Fibroblast of skin of right quadriceps (primary cell): ENCODE data around the gene FNDC3B.

Source experiments
- DNase-seq: peaks from one replicate; pipeline ENCODE4 v3.0.0-alpha.2; 2013

Gene FNDC3B

DNA sequence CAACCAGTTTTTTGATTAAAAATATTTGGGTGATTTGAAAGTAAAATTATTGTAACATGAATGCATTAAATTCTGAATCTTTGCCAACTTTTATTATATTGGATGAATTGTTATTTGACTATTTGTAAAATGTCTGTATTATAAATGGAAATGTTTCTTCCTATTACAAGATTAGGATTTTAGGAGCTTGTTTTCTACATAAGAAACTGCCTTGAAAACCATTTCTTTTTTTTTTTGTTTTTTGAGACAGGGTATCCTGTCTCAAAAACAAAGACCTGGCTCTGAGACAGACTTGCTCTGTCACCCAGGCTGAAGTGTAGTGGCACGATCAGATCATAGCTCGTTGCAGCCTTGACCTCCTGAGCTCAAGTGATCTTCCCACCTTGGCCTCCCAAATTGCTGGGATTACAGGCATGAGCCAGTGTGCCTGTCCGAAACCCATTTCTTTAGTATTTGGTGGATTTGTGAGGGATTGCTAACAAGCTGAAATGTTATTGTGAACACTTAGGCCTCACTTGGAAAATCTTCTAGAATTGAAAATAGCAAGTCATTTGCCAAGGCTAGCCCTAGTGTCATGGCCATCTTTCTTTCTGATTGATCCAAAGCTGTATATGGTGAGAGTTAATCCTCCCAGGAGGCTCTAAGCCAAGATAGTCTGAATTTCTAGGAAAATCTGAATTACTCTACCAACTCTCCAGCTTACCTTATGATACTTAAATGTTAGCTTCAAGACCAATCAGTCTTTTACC, 100.3 kb downstream of the FNDC3B start:
- no peak for DNase-seq

DNA sequence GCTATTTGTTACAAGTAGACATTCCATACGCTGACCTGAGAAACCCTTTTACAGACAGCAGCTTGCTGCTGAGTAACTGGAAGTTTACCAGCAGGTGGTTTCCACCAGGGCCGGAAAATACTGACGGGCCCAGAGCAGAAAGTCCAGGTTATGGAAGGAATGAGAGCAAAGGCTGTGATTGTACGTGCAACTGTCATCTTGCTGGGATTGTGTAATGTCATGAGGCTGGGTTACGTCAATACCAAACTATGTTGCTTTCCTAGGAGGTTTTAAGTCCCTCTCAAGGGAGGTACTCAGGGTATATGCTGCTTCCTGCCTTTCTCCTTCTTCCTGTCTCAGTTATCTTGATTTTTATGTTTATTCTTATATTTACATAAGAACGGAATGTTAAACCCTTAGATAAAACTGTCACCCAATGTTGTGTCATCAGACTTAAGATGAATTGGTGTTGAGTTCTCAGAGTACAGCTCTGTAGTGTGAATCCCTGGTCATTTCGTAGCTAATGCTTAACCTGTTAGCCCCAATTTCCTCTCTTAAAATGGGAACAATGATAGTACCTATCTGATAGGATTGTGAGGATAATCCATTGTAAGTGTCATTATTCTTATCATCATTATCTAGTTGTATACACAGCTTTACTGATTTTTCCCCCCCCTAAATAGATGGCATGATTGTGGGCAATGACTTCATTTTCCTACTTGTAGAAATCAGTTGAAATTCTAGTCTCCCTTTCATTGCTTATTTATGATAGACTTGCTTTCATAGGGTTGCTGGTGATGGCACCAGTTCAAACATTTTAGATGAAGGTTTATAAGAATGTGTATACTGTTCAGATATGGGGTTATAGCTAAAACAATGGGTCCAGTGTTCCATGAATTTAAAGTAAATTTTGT, 101.4 kb downstream of the FNDC3B start:
- peak; percentile 93 for DNase-seq

DNA sequence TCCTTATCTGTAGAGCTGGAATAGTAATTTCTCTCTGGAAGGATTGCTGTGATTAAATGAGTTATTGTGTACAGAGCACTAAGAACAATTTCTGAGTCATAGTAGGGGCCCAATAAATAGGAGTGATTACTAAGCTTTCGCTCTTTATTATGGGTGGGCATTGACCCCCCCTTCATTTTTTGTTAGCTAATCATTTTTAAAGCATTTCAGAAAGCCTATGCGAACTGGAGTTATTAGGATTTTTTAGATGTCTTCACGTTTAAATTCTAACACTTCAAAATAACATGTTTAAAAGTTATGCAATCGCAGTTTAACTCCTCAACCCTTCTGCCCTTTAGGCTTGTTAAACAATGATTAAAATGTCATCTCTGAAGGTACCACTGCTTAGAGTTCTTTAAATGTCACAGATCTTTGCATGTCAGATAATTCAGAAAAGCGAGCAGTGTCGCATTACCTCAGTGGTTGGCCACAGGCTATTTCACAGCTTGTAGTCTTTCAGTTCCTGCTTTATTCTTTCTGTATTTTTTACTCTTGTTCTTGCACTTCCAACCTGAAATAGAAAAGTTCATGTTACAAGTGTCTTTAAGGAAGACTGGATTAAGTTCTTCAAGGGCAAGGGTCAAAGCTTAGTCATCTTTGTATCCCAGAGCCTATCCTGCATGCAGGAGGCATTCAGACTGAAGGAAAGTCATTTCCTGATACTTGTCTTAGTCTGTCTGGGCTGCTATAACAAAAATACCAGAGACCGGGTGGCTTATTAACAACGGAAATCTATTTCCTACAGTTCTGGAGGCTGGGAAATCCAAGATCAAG, 102.9 kb downstream of the FNDC3B start:
- DNase-seq = peak; percentile 77

DNA sequence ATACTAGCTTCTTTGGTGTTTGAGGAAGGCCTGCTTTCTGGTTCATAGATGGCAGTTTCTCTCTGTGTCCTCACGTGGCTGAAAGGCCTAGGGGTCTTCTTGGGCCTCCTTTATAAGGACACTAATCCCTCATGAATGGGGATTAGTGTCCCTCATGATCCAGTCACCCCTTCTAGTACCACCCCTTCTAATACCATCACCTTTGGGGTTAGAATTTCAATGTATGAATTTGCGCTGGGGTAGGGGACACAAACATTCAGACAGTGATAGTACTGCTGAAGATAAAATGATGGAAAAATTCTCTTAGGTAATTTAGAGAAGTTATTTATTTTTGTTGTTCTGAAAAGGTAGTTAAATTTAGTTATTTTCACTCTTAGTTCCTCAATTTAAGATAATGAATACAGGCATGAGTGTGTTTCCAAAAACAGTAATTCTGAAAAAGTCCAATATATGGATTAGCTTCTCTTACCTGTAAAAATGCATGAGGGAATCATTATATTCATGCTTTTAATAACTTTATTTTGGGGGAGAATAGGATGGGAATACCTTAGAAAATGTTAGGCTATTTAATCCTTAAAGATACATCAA, 103.6 kb downstream of the FNDC3B start:
- no peak for DNase-seq

DNA sequence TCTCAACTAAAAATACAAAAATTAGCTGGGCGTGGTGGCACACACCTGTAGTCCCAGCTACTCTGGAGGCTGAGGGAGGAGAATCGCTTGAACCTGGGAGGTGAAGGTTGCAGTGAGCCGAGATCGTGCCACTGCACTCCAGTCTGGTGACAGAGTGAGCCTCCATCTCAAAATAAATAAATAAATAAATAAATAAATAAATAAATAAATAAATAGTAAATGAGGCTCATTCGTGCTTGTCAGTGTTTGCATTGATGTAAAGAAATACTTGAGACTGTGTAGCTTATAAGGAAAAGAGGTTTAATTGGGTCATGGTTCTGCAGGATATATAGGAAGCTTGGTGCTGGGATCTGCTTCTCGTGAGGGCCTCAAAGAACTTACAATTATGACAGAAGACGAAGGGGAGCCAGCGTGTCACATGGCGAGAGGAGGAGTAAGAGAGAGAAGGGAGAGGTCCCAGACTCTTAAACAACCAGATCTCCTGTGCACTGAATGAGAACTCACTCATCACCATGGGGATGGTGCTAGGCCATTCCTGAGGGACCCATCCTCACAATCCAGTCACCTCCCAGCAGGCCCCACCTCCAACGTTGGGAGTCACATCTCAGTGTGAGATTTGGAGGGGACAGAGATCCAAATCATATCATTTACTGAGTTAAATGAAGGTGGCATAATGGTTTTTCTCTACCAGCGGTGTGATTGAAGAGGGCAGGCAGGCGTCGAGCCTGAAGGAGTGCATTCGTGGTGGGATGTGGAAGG, 104.5 kb downstream of the FNDC3B start:
- DNase-seq = no peak

DNA sequence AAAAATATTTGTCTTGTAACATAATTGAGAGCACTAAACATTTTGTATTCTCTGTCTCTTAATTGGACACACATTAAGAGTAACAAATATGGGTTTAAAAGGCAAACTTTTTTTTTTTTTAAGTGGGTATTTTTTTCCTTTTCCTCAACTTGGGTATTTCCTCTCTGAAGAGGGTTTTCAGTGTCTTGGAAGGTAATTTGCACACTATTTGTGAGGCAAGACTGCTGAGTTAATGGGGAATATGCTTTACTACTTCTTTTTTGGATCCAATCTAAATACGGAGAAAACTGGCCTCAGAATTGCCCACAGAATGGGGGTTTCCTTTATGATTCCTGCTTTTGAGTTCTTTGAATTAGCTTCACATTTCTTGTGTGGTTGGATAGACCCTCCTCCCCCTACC, 105.2 kb downstream of the FNDC3B start:
- no peak for DNase-seq

DNA sequence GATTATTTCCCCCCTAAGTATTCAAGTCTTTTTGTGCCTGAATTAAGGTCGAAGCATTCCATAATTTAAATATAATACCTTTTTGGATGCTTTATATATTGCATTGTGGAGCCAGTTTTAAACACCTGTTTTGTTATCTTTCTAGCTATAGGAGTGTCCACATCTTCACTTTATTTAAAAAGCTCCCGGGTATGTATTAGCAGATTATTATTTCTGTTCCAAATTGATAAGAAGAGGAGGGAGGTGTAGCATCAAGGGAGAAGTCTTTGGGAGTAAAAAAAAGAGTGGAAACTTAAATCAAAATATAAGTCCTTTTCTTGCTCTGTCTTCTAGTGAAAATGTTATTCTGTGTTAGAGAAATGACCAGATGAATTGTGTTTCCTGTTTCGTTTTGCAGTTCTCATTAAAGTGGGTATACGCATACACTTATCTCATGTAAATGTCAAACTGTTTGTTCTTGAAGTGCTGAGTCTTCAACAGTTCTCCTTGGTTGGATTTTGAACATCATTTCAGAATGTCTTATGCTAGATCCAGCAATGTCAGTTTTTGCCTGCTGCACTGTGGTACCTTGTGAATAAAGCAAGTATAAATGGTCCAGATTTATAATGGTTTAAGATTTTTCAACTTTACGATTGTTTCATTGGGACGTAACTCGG, 105.8 kb downstream of the FNDC3B start:
- no peak for DNase-seq

DNA sequence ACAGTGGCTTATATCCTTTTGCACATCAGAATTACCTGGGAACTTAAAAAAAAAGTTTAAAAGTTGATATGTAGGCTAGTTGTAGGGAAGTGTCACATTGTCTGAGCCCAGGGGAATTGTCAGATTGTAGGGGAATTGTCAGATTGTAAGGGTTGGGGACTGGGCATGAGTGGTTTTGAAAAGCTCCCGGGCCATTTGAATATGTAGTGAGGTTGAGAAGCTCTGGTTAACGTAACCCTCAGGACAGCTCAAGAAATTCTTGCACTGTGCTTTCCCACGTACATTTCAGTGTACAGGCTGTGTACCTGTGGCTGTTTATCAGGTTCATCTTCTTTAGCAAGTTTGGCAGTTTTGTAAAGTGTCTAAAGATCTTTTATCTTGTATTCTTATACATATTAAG, 107.0 kb downstream of the FNDC3B start:
- DNase-seq = no peak

DNA sequence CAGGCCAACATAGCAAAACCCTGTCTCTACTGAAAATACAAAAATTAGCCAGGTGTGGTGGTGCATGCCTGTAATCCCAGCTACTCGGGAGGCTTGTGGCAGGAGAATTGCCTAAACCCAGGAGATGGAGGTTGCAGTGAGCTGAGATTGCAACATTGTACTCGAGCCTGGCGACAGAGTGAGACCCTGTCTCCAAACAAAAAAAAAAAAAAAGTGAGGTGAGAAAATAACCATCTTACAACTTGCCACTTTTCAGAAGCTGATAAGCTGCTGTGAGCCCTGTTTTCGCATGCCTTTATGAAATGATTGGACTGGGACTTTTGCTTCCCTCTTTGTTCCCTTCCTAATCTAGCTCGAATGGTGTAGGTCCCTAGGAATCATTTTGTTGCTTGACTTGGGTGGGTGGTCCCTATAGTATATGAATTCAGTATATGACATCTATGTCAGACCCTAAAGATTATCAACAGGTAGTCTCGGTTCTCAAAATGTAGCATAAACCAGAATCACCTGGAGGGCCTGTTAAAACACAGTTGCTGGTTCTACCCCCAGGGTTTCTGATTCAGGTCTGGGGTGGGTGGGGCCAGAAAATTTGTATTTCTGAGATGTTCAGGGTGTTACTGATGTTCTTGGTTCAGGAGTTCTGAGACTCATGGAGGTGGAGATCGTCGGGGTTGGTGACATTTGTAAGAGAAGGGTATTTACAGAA, 107.9 kb downstream of the FNDC3B start:
- DNase-seq = no peak

DNA sequence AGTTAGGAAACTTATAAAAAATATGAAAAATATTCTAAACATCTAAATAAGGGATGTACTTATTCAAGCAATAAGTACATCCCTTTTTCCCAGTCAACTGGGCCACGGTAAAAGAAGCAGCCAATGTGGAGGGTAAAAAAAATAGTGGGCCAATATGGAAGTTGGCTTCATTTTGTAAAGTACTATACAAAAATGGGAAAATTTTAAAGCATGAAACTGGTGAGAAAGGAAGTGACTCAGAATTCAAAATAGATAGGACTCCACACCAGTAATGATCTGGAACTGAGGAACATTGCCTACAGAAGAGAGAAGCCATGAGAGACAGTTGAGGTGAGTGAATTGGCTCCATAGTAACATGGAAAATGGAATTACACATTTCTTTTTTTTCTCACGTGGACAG, 108.9 kb downstream of the FNDC3B start:
- no peak for DNase-seq

DNA sequence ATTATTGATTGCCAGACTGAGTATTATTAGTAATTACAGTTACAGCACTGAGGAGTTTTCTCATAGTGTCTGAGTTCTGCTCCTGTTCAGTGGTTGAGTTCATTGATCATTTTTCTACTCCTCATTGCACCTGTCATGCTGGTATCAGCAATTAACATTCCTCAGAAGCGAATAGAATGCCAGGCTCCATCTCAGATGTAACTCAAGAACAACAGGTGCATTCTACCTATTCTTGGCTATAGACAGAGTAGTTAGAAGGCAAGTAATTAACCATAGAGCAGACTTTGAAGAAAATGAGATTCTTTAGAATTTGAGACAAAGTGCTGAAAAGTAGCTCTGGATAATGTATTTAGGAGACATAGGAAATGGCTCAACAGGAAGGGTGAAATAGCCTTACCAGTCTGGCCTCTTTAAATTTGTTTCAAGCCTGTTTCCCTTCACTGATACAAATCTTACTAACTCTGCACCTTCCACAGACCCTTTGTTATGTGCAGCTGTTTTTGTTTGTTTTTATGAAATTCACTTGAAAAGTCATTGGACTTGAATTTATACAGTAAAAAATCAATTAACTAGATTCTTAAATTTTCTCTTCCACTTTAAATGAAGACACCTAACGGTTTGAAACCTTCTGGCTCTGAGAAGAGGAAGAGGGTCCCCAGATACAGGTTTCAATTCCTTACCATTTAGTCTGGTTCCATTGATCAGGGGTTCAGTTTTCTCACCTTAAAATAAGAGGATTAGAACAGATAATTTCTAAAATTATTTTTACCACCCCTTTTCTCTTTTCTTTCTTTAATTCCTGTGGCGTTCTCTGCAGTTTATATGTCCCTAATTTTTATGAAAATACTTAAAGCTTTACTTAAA, 109.6 kb downstream of the FNDC3B start:
- DNase-seq = no peak

DNA sequence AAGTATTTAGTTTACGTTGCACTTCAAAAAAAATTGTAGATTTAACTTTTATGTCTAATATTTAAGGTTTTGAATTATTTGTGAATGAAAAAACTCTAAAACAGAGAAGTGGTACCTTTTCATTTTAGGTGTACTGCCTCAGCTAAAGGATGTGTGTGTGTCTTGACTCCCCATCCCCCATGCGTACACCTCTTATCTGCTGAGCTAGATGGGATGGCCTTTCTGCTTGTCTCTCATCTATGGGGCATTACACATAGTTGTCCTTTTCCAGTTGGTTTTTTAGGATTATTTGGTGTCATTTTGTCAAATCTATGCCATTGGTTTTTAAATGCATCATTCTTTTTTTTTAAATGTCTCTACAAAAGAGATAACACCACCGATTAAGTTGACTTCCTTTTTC, 110.9 kb downstream of the FNDC3B start:
- DNase-seq = no peak

DNA sequence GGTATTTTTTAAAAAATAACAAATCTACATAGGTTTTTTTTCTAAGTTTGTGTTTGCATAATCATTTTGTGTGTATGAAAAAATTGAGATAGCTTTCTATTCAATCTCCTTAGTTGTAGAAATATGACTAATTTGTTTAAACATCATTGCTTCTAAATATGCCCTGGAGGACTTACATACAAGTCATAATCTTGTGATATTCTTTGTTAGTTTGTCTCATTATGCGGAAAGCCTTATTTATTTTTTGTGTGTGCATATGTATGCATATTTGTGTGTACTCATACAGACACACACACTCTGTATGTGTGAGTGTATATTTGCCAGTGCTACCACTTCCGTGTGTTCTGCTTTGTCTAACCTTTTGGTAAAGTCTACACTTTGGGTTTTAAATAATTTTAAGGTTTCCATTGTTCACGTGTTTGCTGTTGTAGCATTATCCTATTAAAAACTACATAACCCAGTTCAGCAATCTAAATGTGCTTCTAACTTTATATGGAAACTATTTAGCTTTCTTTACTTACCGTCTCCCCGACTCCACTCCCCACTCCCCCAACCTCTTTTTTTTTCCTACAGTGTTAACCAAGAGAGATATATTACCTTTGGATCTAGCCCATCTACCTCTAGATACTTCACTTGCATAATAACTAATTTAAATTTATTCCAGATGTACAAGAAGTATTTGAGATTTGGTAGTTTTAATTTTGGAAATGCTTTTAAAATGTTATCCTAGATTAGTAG, 111.7 kb downstream of the FNDC3B start:
- DNase-seq = no peak

DNA sequence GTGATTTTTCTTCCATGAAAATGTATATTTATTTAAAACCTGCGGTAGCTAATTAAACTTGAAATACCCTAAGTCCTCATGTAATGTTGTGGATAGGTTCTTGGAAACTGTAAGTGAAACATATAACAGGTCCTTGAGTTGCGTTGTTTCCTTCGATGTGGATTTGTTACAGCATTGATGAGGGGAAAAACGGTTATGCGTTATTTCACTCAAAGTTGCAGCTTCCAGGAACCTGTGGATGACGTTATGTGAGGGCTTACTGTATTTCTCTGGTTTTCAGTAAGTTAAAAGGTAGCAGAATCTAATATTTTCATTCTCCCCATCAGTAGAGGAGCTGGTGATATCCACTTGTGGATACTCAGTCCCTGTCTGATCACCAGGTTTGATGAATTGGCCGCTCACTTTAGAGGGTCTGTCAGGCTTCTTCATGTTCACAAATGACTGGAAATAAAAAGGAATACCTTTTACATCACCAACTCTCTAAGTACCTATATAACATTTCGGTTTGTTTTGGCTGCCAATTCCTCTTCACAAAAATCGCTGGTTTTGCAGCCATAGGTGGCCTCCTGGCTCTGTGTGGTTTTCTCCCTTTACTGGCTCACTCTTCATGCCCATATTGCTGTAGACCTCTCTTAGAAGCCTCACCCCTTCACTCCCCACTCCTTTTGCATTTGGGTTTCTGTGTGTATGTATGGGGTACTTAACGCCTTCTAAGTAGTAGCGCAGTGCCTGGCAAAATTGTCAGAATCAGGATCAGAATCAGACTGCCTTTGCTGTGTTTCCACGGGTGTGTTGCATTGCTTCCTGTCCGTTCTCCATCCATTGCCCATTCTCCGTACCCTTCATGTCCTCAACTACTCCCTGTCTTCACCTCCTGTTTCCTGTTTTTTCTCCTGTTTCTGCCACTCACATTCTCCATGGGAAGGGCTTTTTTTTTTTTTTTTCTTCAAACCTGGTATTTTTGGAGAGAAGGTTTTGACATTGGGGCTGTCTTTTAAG, 112.6 kb downstream of the FNDC3B start:
- no peak for DNase-seq

DNA sequence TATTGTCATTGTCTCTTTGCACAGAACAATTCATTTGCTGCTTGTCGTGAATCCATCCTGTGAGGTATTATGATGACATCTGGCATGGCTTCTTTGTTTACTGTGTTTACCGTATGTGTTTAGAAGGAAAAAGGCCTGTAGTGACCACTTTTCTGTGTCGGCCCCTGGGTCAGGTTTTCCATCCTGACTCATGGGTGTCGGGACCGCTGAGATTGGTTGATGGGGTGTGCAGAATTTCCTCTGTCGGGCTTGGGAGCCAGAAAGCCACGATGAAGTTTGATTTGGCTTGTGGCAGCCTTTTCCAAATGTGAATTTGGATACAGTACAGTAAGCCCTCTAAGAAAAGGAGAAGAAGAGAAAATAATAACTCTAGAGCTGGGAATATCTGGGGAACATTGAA, 113.5 kb downstream of the FNDC3B start:
- no peak for DNase-seq

DNA sequence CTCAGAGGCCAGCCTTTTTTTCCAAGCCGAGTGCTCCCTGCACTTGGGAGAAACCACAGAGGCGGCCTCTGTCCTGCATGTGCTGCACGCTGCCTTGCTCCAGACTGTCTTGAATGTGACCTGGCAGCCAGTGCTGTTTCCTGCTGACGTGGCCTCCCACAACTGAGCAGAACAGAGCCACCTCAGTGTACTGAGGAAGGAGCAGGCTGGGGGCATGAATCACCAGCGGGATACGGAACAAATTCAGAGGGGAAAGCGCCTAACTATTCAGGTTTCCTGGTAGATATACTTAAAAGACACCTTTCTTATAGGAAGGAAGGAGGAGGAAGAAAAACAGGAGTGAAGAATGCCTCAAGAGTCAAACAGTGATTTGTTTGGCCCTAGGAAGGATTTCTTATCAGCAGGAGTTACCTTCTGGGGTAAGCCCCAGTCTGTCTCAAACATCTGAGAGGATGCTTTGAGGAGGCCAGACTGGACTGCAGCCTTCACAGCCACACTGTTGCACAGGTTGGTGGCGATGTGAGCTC, 114.0 kb downstream of the FNDC3B start:
- DNase-seq = peak; percentile 96
